A673 (cell line): ENCODE results near the gene MAN1A2. TPM values are rescaled to one million over a fixed set of nuclear protein-coding genes. Genes with fewer than 3 reads are reported as not detected.

Experiments
- BruUV-seq: library from RNA; stranded (reverse); fragments of 400-500 nt; replicated peaks from 2 replicates; lab custom pipeline; 2021; lab: Mats Ljungman, UMichigan
- CTCF ChIA-PET: fragments of 300-600 bp; sonication (Branson Sonifier 250); formaldehyde crosslinking; loops from one replicate; lab custom pipeline; 2022; ENCODE audit warnings: antibody characterized with exemption; lab: Charles Lee
- POLR2A ChIA-PET: fragments of 300-600 bp; sonication (Branson Sonifier 250); formaldehyde crosslinking; loops from one replicate; lab custom pipeline; 2022; ENCODE audit warnings: antibody characterized with exemption; ENCODE audit not compliant: low non-redundant PET; lab: Charles Lee
- DNase-seq: peaks from one replicate; pipeline ENCODE4 v3.0.0-alpha.2; 2015; ENCODE audit warnings: low spot score
- H3K27ac ChIP-seq: fragments of 200-600 bp; sonication (generic); 2 replicates; pipeline ENCODE4 v1.5.1; 2016; ENCODE audit warnings: mixed run types, low read depth, mild to moderate bottlenecking, mixed read lengths, antibody characterized with exemption, low read length; ENCODE audit not compliant: poor library complexity, severe bottlenecking
- H3K27me3 ChIP-seq: fragments of 200-600 bp; sonication (generic); replicated peaks from 2 replicates; pipeline ENCODE4 v1.6.1; 2017; ENCODE audit warnings: mixed run types, low read depth, mild to moderate bottlenecking, mixed read lengths, antibody characterized with exemption, low read length; ENCODE audit not compliant: insufficient read depth, poor library complexity
- H3K36me3 ChIP-seq: fragments of 200-600 bp; sonication (generic); 2 replicates; pipeline ENCODE4 v1.6.1; 2016; ENCODE audit warnings: mixed run types, mild to moderate bottlenecking, mixed read lengths, antibody characterized with exemption, low read length; ENCODE audit not compliant: insufficient read depth, poor library complexity, severe bottlenecking
- H3K4me1 ChIP-seq: fragments of 200-600 bp; sonication (generic); 2 replicates; pipeline ENCODE4 v1.6.1; 2017; ENCODE audit warnings: mixed run types, mild to moderate bottlenecking, mixed read lengths, antibody characterized with exemption, low read length; ENCODE audit not compliant: insufficient read depth, poor library complexity, severe bottlenecking
- H3K4me3 ChIP-seq: fragments of 200-600 bp; sonication (generic); 2 replicates; pipeline ENCODE4 v1.5.1; 2016; ENCODE audit warnings: low read depth, mixed run types, mild to moderate bottlenecking, mixed read lengths, low read length; ENCODE audit not compliant: poor library complexity, severe bottlenecking
- H3K9me3 ChIP-seq: fragments of 200-600 bp; sonication (generic); 2 replicates; pipeline ENCODE4 v1.6.1; 2016; ENCODE audit warnings: mixed run types, low read depth, mild to moderate bottlenecking, mixed read lengths, antibody characterized with exemption, low read length; ENCODE audit not compliant: poor library complexity, severe bottlenecking
- EZH2 ChIP-seq: fragments of 200-600 bp; sonication (generic); IDR thresholded peaks from 2 replicates; pipeline ENCODE4 v1.6.1; 2017; ENCODE audit warnings: borderline replicate concordance, low read depth, mild to moderate bottlenecking, mixed read lengths, antibody characterized with exemption, low read length; ENCODE audit not compliant: poor library complexity, severe bottlenecking
- intact Hi-C: fragments of 100-400 bp; cut with micrococcal nuclease; formaldehyde crosslinking; loops from one replicate; pipeline ENCODE4 v1.10.0; 2022; ENCODE audit not compliant: unreplicated experiment
- total RNA-seq: library from RNA; stranded (reverse); gene quantifications from 2 replicates; pipeline ENCODE4 v1.2.3, GENCODE V29; 2021
- TF ChIP-seq, protein P1 (sequence below): fragments of 300-800, 200-600 bp; sonication (generic); conservative IDR thresholded peaks from 2 replicates; pipeline ENCODE4 v1.5.1; 2017; ENCODE audit warnings: low read depth, mild to moderate bottlenecking, antibody characterized with exemption, low read length, moderate library complexity, mixed read lengths

The MAN1A2 gene
- total RNA-seq, 1 experiment from 2014 or later = 31.8 TPM

DNA sequence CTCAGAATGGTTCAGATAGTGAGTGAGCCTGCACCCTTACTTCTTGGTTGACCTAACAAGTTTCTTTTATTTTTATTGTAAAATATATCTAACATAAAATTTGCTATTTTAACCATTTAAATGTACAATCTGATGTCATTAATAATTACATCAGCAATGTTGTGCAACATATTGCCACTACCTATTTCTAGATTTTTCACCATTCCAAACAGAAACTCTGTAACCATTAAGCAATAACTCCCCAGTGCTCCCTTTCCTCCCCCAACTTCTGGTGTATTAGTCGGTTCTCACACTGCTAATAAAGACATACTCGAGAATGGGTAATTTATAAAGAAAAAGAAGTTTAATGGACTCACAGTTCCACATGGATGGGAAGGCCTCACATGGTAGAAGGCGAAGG lies 162.4 kb downstream of the MAN1A2 start:
- no peaks in the 10 kb centered on the region for H3K27me3 ChIP-seq
- TF ChIP-seq, protein P1, sequence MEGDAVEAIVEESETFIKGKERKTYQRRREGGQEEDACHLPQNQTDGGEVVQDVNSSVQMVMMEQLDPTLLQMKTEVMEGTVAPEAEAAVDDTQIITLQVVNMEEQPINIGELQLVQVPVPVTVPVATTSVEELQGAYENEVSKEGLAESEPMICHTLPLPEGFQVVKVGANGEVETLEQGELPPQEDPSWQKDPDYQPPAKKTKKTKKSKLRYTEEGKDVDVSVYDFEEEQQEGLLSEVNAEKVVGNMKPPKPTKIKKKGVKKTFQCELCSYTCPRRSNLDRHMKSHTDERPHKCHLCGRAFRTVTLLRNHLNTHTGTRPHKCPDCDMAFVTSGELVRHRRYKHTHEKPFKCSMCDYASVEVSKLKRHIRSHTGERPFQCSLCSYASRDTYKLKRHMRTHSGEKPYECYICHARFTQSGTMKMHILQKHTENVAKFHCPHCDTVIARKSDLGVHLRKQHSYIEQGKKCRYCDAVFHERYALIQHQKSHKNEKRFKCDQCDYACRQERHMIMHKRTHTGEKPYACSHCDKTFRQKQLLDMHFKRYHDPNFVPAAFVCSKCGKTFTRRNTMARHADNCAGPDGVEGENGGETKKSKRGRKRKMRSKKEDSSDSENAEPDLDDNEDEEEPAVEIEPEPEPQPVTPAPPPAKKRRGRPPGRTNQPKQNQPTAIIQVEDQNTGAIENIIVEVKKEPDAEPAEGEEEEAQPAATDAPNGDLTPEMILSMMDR = no peak
- no peak for TF ChIP-seq EZH2
- ChIA-PET CTCF (interaction anchor here (0.6 kb wide), 1 partner anchor 17 kb away, joined by 5 read pairs; no protein-coding TSS in a partner anchor), POLR2A (no interaction called here)
- no TSS peak for BruUV-seq
- no peaks in the 10 kb centered on the region for H3K4me1 ChIP-seq
- no peak overlapping the region for H3K4me3 ChIP-seq
- intact Hi-C loops = no loop called here
- H3K36me3 ChIP-seq = no peaks in the 10 kb centered on the region
- no peaks in the 10 kb centered on the region for H3K9me3 ChIP-seq
- no peak overlapping the region for H3K27ac ChIP-seq
- no peak for DNase-seq

DNA sequence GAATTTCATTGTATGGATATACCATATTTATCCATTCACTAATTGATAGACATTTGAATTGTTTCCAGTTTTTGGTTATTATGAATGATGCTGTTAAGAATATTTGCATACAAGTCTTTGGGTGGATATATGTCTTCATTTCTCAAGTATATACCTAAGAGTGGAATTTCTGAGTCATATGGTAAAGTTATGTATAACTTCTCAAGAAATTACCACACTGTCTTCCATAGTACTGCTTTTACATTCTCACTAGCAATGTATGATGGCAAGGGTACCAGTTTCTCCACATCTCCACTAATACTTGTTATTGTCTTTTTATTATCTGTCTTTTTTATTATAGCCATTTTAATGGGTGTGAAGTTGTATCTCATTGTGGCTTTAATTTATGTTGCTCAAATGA lies 164.0 kb downstream of the MAN1A2 start:
- intact Hi-C loops = no loop called here
- no TSS peak for BruUV-seq

DNA sequence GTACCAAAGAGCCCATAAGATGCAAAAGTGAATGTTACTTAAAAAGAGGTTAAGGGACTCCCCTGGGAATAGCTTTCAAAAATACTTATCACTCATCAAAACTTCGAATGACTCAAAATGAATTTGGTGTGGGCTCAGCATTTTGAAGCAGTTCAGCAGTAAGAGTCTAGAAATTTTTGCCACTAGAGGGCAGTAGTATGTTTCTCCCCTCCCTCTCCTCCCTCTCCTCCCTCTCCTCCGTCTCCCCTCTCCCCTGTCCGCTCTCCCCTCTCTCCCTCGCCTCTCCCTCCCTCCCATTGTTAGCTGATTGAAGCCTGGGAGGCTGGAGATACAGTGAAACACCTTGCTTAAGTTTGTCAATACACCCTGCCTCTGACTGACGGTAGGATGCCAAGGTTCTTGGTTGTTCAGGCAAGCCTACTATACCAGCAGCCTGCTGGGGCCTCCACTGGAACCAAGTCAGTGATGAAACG lies 167.8 kb downstream of the MAN1A2 start:
- H3K9me3 ChIP-seq = no peaks in the 10 kb centered on the region
- no peak overlapping the region for H3K4me3 ChIP-seq
- BruUV-seq = no TSS peak
- ChIA-PET POLR2A (no interaction called here), CTCF (interaction anchor here (0.6 to 2.3 kb wide), 6 partner anchors 45 to 346 kb away, joined by 3 to 17 read pairs (median 10); no protein-coding TSS in a partner anchor)
- no peaks in the 10 kb centered on the region for H3K27me3 ChIP-seq
- H3K36me3 ChIP-seq = no peaks in the 10 kb centered on the region
- intact Hi-C loops = loop anchor here (2.0 to 5.0 kb wide), 2 partner anchors 137 to 218 kb away; no protein-coding TSS in a partner anchor
- H3K27ac ChIP-seq = no peak overlapping the region
- TF ChIP-seq EZH2 = no peak
- TF ChIP-seq, protein P1 = peak; percentile 73
- peak; percentile 82 for DNase-seq
- no peaks in the 10 kb centered on the region for H3K4me1 ChIP-seq

More for the DNA sequence above, 164.0 kb downstream of the MAN1A2 start:
- DNase-seq = no peak
- POLR2A ChIA-PET = no interaction called here
- H3K4me3 ChIP-seq = no peak overlapping the region
- TF ChIP-seq EZH2 = no peak
- TF ChIP-seq, protein P1 = no peak
- no peaks in the 10 kb centered on the region for H3K9me3 ChIP-seq
- H3K4me1 ChIP-seq = no peaks in the 10 kb centered on the region
- H3K36me3 ChIP-seq = no peaks in the 10 kb centered on the region
- H3K27me3 ChIP-seq = no peaks in the 10 kb centered on the region
- CTCF ChIA-PET = no interaction called here
- no peak overlapping the region for H3K27ac ChIP-seq
